ENCODE measurements around the gene GPR68. TPM values are rescaled to one million over a fixed set of nuclear protein-coding genes. Genes with fewer than 3 reads are reported as not detected.
"Not testable (repeated sequence)": the region's sequence is repeated elsewhere in the genome, so short reads cannot be mapped to it uniquely, and the experiment has no call there.

The GPR68 gene
- total RNA-seq, 4 donors from 2014 or later = 1.5 to 1.7 TPM; not detected in 2

- Histone ChIP-seq H3K9me3 (no peaks in the 10 kb centered on the region), H3K36me3 (no peaks in the 10 kb centered on the region), H3K4me3 (peak overlapping the region; percentile 42 to 78 (median 64)), H3K27me3 (no peaks in the 10 kb centered on the region), H3K4me1 (peaks cover 5 to 52% (median 26%) of the 10 kb centered on the region in 4 donors), H3K27ac (peak overlapping the region; percentile 54 to 79 (median 69))
- DNase-seq = peak in 2 of 3 donors; percentile 72 to 74
- TF ChIP-seq POLR2A (IDR thresholded peaks at IDR 0.05) (no peak), CTCF (IDR thresholded peaks at IDR 0.05) (no peak)
These were observed 8.6 kb upstream of the GPR68 start for GRCh38 chr14:91252871-91253794.

- Histone ChIP-seq H3K9me3 (no peaks in the 10 kb centered on the region), H3K36me3 (no peaks in the 10 kb centered on the region), H3K27ac (peak overlapping the region; percentile 44 to 77 (median 68)), H3K4me1 (peaks cover 5 to 36% (median 29%) of the 10 kb centered on the region in 4 donors), H3K27me3 (no peaks in the 10 kb centered on the region), H3K4me3 (no peak overlapping the region)
- DNase-seq = no peak
- TF ChIP-seq POLR2A (IDR thresholded peaks at IDR 0.05) = no peak
- no peak for TF ChIP-seq CTCF (IDR thresholded peaks at IDR 0.05)
These were observed 6.4 kb upstream of the GPR68 start for GRCh38 chr14:91250912-91251311.

DNA sequence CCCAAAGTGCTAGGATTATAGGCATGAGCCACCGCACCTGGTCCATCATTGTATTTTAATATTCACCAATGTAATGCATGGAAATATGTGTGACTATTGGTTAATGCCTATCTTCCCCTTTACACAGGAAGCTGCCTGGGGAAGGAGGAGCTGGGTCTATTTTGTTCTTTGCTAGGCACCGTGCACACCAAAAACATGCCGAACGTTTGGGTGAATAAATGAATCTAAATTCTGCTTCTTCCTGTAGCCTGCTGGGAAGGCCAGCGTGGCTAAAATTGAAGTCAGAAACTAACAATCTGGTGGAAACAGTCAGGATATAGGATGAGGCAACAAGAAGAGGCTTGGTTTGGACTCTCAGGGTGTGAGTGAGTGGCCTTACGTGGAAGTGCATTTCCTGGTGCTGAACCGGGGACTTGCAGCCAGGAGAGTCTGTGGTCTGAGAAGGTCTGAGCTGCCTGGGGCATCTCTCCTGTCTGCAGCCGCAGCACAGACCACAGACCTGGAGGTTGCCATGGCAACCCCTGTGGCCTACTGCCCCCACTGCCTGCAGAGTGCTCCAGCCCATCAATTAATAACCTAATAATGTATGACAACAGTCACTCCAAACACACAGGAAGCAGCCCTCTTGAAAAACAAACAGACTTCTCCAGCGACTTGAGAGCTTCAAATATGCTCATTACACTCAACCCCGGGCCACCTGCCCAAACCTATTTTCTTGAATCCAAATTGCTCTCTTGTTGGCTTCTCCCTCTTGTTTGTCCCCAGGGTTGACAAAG is 5.5 kb upstream of the GPR68 start:
- H3K27me3 ChIP-seq = no peaks in the 10 kb centered on the region
- H3K36me3 ChIP-seq = no peaks in the 10 kb centered on the region
- peak in 2 of 3 donors; percentile 79 to 87 for DNase-seq
- H3K9me3 ChIP-seq = no peaks in the 10 kb centered on the region
- H3K27ac ChIP-seq = peak overlapping the region; percentile 44 to 77 (median 68)
- no peak overlapping the region for H3K4me3 ChIP-seq
- peaks cover 5 to 39% (median 32%) of the 10 kb centered on the region in 4 donors for H3K4me1 ChIP-seq
- TF ChIP-seq POLR2A (IDR thresholded peaks at IDR 0.05) = no peak
- peak in 1 of 6 experiments; percentile 5 for TF ChIP-seq CTCF (IDR thresholded peaks at IDR 0.05)

GRCh38 chr14:91246051-91246852 is 1.7 kb upstream of the GPR68 start:
- H3K4me1 ChIP-seq = peaks cover 0 to 50% (median 41%) of the 10 kb centered on the region in 4 donors
- H3K4me3 ChIP-seq = no peak overlapping the region
- no peaks in the 10 kb centered on the region for H3K9me3 ChIP-seq
- H3K27ac ChIP-seq = peak overlapping the region; percentile 68 to 86 (median 78)
- TF ChIP-seq CTCF (IDR thresholded peaks at IDR 0.05) (no peak), POLR2A (IDR thresholded peaks at IDR 0.05) (no peak)
- peak in 2 of 3 donors; percentile 61 to 84 for DNase-seq
- no peaks in the 10 kb centered on the region for H3K27me3 ChIP-seq
- H3K36me3 ChIP-seq = no peaks in the 10 kb centered on the region

DNA sequence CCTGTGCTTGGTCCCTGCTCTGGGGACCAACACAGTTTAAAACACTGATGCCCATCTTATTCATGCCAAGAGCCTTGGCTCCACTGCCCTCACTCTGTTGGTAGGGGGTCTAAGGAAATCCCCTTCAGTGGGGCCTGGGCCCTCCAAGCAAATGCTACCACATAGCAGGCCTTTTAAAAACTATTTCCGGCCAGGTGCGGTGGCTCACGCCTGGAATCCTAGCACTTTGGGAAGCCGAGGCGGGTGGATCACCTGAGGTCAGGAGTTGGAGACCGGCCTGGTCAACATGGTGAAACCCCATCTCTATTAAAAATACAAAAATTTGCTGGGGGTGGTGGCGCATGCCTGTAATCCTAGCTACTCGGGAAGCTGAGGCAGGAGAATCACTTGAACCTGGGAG is 1.1 kb upstream of the GPR68 start:
- H3K4me1 ChIP-seq = peaks cover 0 to 48% (median 38%) of the 10 kb centered on the region in 4 donors
- not testable (repeated sequence) for H3K27me3 ChIP-seq, H3K36me3 ChIP-seq, DNase-seq, H3K9me3 ChIP-seq, H3K4me3 ChIP-seq
- H3K27ac ChIP-seq = peak overlapping the region; percentile 68 to 86 (median 78)
